ENCODE results near the gene SLC35F3. TPM values are rescaled to one million over a fixed set of nuclear protein-coding genes. Genes with fewer than 3 reads are reported as not detected.

Gene SLC35F3
- total RNA-seq, 2 donors from 2014 or later, result not detected

DNA sequence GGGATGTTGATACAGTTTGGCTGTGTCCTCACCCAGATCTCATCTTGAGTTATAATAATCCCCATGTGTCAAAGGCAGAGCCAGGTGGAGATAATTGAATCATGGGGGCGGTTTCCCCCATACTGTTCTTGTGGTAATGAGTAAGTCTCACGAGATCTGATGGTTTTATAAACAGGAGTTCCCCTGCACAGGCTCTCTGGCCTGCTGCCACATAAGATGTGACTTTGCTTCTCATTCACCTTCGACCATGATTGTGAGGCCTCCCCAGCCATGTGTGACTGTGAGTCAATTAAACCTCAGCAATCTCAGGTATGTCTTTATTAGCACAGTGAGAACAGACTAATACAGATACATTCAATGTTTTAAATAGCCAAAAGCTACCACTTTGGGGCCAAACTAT, 41.1 kb downstream of the SLC35F3 start:
- no peaks in the 10 kb centered on the region for H3K36me3 ChIP-seq
- TF ChIP-seq, protein P1, sequence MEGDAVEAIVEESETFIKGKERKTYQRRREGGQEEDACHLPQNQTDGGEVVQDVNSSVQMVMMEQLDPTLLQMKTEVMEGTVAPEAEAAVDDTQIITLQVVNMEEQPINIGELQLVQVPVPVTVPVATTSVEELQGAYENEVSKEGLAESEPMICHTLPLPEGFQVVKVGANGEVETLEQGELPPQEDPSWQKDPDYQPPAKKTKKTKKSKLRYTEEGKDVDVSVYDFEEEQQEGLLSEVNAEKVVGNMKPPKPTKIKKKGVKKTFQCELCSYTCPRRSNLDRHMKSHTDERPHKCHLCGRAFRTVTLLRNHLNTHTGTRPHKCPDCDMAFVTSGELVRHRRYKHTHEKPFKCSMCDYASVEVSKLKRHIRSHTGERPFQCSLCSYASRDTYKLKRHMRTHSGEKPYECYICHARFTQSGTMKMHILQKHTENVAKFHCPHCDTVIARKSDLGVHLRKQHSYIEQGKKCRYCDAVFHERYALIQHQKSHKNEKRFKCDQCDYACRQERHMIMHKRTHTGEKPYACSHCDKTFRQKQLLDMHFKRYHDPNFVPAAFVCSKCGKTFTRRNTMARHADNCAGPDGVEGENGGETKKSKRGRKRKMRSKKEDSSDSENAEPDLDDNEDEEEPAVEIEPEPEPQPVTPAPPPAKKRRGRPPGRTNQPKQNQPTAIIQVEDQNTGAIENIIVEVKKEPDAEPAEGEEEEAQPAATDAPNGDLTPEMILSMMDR (IDR thresholded peaks at IDR 0.05), result no peak
- DNase-seq (ENCODE audit: low spot score), result no peak

DNA sequence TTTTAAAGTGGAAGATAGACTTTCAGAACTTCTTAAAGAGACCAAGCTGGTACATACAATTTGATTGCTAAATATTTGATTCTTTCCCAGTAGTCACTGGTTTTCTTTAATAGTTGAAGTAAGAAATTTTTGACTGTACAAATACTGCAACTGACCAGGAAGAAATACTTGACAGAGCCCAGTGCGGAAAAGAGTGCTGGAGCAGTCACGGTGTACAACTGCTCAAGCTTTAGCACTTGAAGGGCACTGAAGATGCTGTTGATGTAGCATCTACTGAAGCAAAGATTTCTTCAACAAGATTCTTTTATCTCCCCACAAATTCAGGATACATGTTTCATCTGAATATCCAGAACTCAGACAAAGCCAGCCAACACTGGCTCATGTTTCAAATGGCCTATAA, 41.5 kb downstream of the SLC35F3 start:
- Histone ChIP-seq H3K36me3 (no peaks in the 10 kb centered on the region), H3K4me1 (no peaks in the 10 kb centered on the region), H3K4me3 (no peak overlapping the region), H3K27me3 (no peaks in the 10 kb centered on the region), H3K9me3 (peaks cover 0 to under 1% of the 10 kb centered on the region in 2 donors), H3K27ac (no peak overlapping the region)
- DNase-seq (ENCODE audit: low spot score), result no peak
- TF ChIP-seq, protein P1 (IDR thresholded peaks at IDR 0.05), result no peak

More for the DNA sequence above, 41.1 kb downstream of the SLC35F3 start:
- Histone ChIP-seq H3K4me1 (no peaks in the 10 kb centered on the region), H3K27me3 (no peaks in the 10 kb centered on the region), H3K27ac (no peak overlapping the region), H3K4me3 (no peak overlapping the region), H3K9me3 (no peaks in the 10 kb centered on the region)

DNA sequence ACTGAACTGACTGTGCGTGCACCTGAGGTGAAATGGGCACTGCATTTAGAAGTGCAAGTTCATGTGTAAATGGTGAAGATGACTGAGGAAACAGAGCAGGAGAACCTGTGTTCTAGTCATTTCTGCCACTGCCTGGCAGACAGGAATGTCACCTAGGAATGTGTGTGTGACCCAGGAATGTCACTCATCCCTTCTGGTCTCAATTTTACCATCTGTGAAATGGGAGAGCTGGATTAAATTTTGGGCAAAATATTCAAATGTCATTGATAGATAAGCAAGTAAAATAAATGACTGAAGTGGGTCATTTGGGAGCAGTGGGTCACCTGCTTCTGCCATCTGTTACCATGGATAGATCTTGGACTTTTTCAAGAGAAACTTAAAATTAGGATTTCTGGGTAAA, 42.2 kb downstream of the SLC35F3 start:
- TF ChIP-seq, protein P1 (IDR thresholded peaks at IDR 0.05), result no peak
- Histone ChIP-seq H3K27ac (no peak overlapping the region), H3K27me3 (no peaks in the 10 kb centered on the region), H3K9me3 (peaks cover 0 to 8% of the 10 kb centered on the region in 2 donors), H3K4me1 (no peaks in the 10 kb centered on the region), H3K36me3 (no peaks in the 10 kb centered on the region), H3K4me3 (no peak overlapping the region)
- no peak for DNase-seq (ENCODE audit: low spot score)

- no peak for DNase-seq (ENCODE audit: low spot score)
- TF ChIP-seq, protein P1 (IDR thresholded peaks at IDR 0.05), result no peak
- Histone ChIP-seq H3K4me1 (no peaks in the 10 kb centered on the region), H3K4me3 (no peak overlapping the region), H3K27ac (no peak overlapping the region), H3K36me3 (no peaks in the 10 kb centered on the region), H3K9me3 (peaks cover 0 to 21% of the 10 kb centered on the region in 2 donors), H3K27me3 (no peaks in the 10 kb centered on the region)
Observed at GRCh38 chr1:233951804-233952203, 47.3 kb downstream of the SLC35F3 start.

DNA sequence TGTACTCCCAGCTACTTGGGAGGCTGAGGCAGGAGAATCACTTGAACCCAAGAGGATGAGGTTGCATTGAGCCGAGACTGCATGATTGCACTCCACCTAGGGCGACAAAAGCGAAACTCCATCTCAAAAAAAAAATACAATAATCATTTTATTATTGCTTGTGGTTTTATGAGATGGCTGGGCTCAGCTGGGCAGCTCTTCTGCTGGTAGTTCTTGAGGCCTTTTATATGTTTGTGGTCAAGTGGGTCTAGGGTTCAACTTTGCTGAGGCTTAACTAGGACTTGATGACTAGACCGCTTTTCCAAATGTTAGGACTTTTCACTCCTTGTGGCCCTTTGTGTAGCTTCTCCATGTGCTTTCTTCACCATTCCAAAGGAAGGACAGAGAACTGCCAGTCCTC, 53.2 kb downstream of the SLC35F3 start:
- Histone ChIP-seq H3K9me3 (peaks cover 0 to 10% of the 10 kb centered on the region in 2 donors), H3K4me3 (no peak overlapping the region), H3K27ac (no peak overlapping the region), H3K27me3 (no peaks in the 10 kb centered on the region), H3K4me1 (no peaks in the 10 kb centered on the region), H3K36me3 (no peaks in the 10 kb centered on the region)
- TF ChIP-seq, protein P1 (IDR thresholded peaks at IDR 0.05), result no peak
- DNase-seq (ENCODE audit: low spot score), result no peak

GRCh38 chr1:233959102-233959501, 54.6 kb downstream of the SLC35F3 start:
- Histone ChIP-seq H3K36me3 (no peaks in the 10 kb centered on the region), H3K4me3 (no peak overlapping the region), H3K4me1 (no peaks in the 10 kb centered on the region), H3K27ac (no peak overlapping the region), H3K9me3 (peaks cover 0 to 7% of the 10 kb centered on the region in 2 donors), H3K27me3 (no peaks in the 10 kb centered on the region)
- TF ChIP-seq, protein P1 (IDR thresholded peaks at IDR 0.05), result no peak
- no peak for DNase-seq (ENCODE audit: low spot score)

Data from right atrium auricular region (tissue), 2 donors.